K562 (cell line): Measurements from ENCODE around the gene DEK. TPM values are rescaled to one million over a fixed set of nuclear protein-coding genes. Genes with fewer than 3 reads are reported as not detected.

Experiments
- ATAC-seq: fragments of 200-7000 bp; cut with Tn5 transposase; 3 replicates; pipeline ENCODE4 v1.9.1; 2020; ENCODE audit warnings: moderate library complexity
- BruUV-seq: library from RNA; stranded (reverse); fragments of 400-500 nt; replicated peaks from 2 replicates; lab custom pipeline; 2021; lab: Mats Ljungman, UMichigan
- CTCF ChIA-PET: fragments of 300-600 bp; formaldehyde crosslinking; extraction: SDS; loops from one replicate; lab custom pipeline; 2021; ENCODE audit warnings: low intra/inter-chr PET ratio; lab: Yijun Ruan, JAX
- POLR2A ChIA-PET: fragments of 300-600, 350-650 bp; sonication (Branson Sonifier 250); formaldehyde crosslinking; extraction: SDS; loops from one replicate; lab custom pipeline; 2021; ENCODE audit warnings: antibody characterized with exemption, inconsistent platforms; lab: Yijun Ruan, JAX
- DNase-seq, 4 experiments: peaks; one replicate each; pipeline versions ENCODE4 v3.0.0 to v3.0.0-alpha.2; 2011 to 2018; ENCODE audit warnings: low spot score in 3 of 4, mixed read lengths in 3 of 4; ENCODE audit errors: extremely low read depth in 1 of 4
- FAIRE-seq: peaks from 2 replicates; lab custom pipeline; 2011; peaks lifted over from hg19 to GRCh38; lab: Jason Lieb, UNC
- H2AFZ ChIP-seq: 2 replicates; pipeline ENCODE4 v1.6.0; 2011; ENCODE audit warnings: low read depth, low read length, control low read depth, inconsistent platforms
- H3K27ac ChIP-seq: fragments of 200-600 bp; 3 replicates; pipeline ENCODE4 v1.8.0; 2011; ENCODE audit warnings: low read depth, mild to moderate bottlenecking, control low read depth, inconsistent platforms, low read length, moderate library complexity, mixed read lengths; ENCODE audit errors: extremely low read depth
- H3K27me3 ChIP-seq, 2 experiments: fragments of 300-600 bp in 1 of 2; 2 replicates in 1 of 2; 3 replicates in 1 of 2; pipeline versions ENCODE4 v1.6.0 to v1.8.0; 2011; ENCODE audit warnings: inconsistent platforms in 2 of 2, low read length in 2 of 2, mild to moderate bottlenecking in 1 of 2, mixed read lengths in 1 of 2, moderate library complexity in 1 of 2; ENCODE audit not compliant: control insufficient read depth in 2 of 2, insufficient read depth in 2 of 2
- H3K36me3 ChIP-seq: fragments of 300-600 bp; 3 replicates; pipeline ENCODE4 v1.8.0; 2011; ENCODE audit warnings: mild to moderate bottlenecking, low read length, inconsistent platforms; ENCODE audit not compliant: control insufficient read depth, insufficient read depth
- H3K4me1 ChIP-seq, 2 experiments: fragments of 200-600 bp in 1 of 2; replicated peaks in 1 of 2; 2 replicates in 1 of 2; 3 replicates in 1 of 2; pipeline versions ENCODE4 v1.5.1 to v1.8.0; 2011; ENCODE audit warnings: inconsistent platforms in 2 of 2, low read length in 2 of 2, mild to moderate bottlenecking in 1 of 2, mixed read lengths in 1 of 2, moderate library complexity in 1 of 2; ENCODE audit not compliant: control insufficient read depth in 2 of 2, insufficient read depth in 2 of 2
- H3K4me2 ChIP-seq: 2 replicates; pipeline ENCODE4 v1.6.1; 2011; ENCODE audit warnings: low read length, control low read depth, inconsistent platforms, mixed read lengths; ENCODE audit not compliant: insufficient read depth
- H3K4me3 ChIP-seq: fragments of 200-600 bp; sonication (generic), shearing (Covaris generic); 2 replicates; pipeline ENCODE4 v1.5.1; 2016; ENCODE audit warnings: control low read depth, inconsistent platforms
- H3K79me2 ChIP-seq: fragments of 200-600 bp; 3 replicates; pipeline ENCODE4 v1.8.0; 2011; ENCODE audit warnings: low read length, inconsistent platforms; ENCODE audit not compliant: control insufficient read depth, insufficient read depth
- H3K9ac ChIP-seq, 2 experiments: 2 replicates each; pipeline versions ENCODE4 v1.6.0 to v1.6.1; 2011; ENCODE audit warnings: low read depth in 2 of 2, low read length in 2 of 2, control low read depth in 1 of 2, inconsistent platforms in 1 of 2, mild to moderate bottlenecking in 1 of 2, mixed read lengths in 1 of 2; ENCODE audit not compliant: insufficient read depth in 1 of 2
- H3K9me1 ChIP-seq: one replicate; pipeline ENCODE4 v1.6.0; 2011; ENCODE audit warnings: inconsistent platforms, mild to moderate bottlenecking, low read length, moderate library complexity; ENCODE audit not compliant: control insufficient read depth, insufficient read depth
- H3K9me3 ChIP-seq: replicated peaks from 2 replicates; pipeline ENCODE4 v1.5.1; 2011; ENCODE audit warnings: low read depth, low read length, inconsistent platforms; ENCODE audit not compliant: control insufficient read depth, insufficient read depth
- H4K20me1 ChIP-seq: replicated peaks from 2 replicates; pipeline ENCODE4 v1.6.1; 2011; ENCODE audit warnings: low read length, inconsistent platforms, mixed read lengths; ENCODE audit not compliant: control insufficient read depth, insufficient read depth
- BCOR ChIP-seq: fragments of 450-650 bp; IDR thresholded peaks from 2 replicates; pipeline ENCODE4 v1.6.1; 2016
- CTBP1 ChIP-seq: fragments of 450-650 bp; IDR thresholded peaks from 2 replicates; pipeline ENCODE4 v1.6.1; 2016; ENCODE audit warnings: borderline replicate concordance
- E2F8 ChIP-seq: fragments of 450-650 bp; IDR thresholded peaks from 2 replicates; pipeline ENCODE4 v1.7.1; 2018; ENCODE audit warnings: mild to moderate bottlenecking, low read depth; ENCODE audit not compliant: partially characterized antibody
- ELF4 ChIP-seq: fragments of 450-650 bp; formaldehyde crosslinking; IDR thresholded peaks from 2 replicates; pipeline ENCODE4 v1.4.0; 2022; ENCODE audit warnings: missing genetic modification characterization
- ETV5 ChIP-seq: sonication (generic); formaldehyde crosslinking; IDR thresholded peaks from 2 replicates; pipeline ENCODE4 v1.4.0; 2020; ENCODE audit warnings: low read depth, mild to moderate bottlenecking, missing genetic modification reagents
- FOXK2 ChIP-seq, 2 experiments: fragments of 450-650 bp; IDR thresholded peaks in 1 of 2; conservative IDR thresholded peaks in 1 of 2; 2 replicates each; pipeline ENCODE4 v1.6.1; 2016; ENCODE audit warnings: low read depth in 2 of 2, mild to moderate bottlenecking in 1 of 2
- KDM1A ChIP-seq, 2 experiments: fragments of 450-650 bp; IDR thresholded peaks; 2 replicates each; pipeline ENCODE4 v1.6.1; 2016; ENCODE audit warnings: mild to moderate bottlenecking in 2 of 2
- MTA1 ChIP-seq: fragments of 450-650 bp; IDR thresholded peaks from 2 replicates; pipeline ENCODE4 v1.6.1; 2017; ENCODE audit warnings: borderline replicate concordance
- PHB ChIP-seq: fragments of 250-450 bp; sonication (Bioruptor Pico); IDR thresholded peaks from 2 replicates; pipeline ENCODE4 v1.5.0; 2021
- PHF21A ChIP-seq: fragments of 450-650 bp; IDR thresholded peaks from 2 replicates; pipeline ENCODE4 v1.6.1; 2017; ENCODE audit warnings: low read depth, borderline replicate concordance
- POLR2A ChIP-seq: fragments of 450-650 bp; conservative IDR thresholded peaks from 2 replicates; pipeline ENCODE4 v1.6.1; 2016
- SMARCE1 ChIP-seq: fragments of 450-650 bp; IDR thresholded peaks from 2 replicates; pipeline ENCODE4 v1.7.1; 2016; ENCODE audit warnings: mild to moderate bottlenecking
- SRSF3 ChIP-seq: fragments of 200-400 bp; formaldehyde crosslinking; IDR thresholded peaks from 2 replicates; pipeline ENCODE4 v1.6.1; 2016; ENCODE audit warnings: mild to moderate bottlenecking, low read length, moderate library complexity; ENCODE audit not compliant: insufficient read depth
- TEAD2 ChIP-seq: fragments of 450-650 bp; IDR thresholded peaks from 2 replicates; pipeline ENCODE4 v1.6.1; 2016; ENCODE audit warnings: missing genetic modification characterization, control low read depth, missing compliant biosample characterization
- ZBTB2 ChIP-seq: fragments of 450-650 bp; IDR thresholded peaks from 2 replicates; pipeline ENCODE4 v1.6.1; 2016; ENCODE audit warnings: antibody characterized with exemption
- ZBTB9 ChIP-seq: fragments of 450-650 bp; formaldehyde crosslinking; IDR thresholded peaks from 2 replicates; pipeline ENCODE4 v1.4.0; 2020; ENCODE audit warnings: mild to moderate bottlenecking, moderate library complexity
- ZEB2 ChIP-seq: fragments of 450-650 bp; IDR thresholded peaks from 2 replicates; pipeline ENCODE4 v1.6.1; 2016
- ZNF445 ChIP-seq: fragments of 250-450 bp; sonication (Bioruptor Pico); IDR thresholded peaks from 2 replicates; pipeline ENCODE4 v1.4.0; 2020; ENCODE audit warnings: low read depth, mild to moderate bottlenecking, moderate library complexity
- WGBS: fragments of 100-300 bp; shearing (Covaris generic); methylation state at CpG from one replicate; pipeline ENCODE4 v1.1.6; 2016; ENCODE audit warnings: low coverage, mixed read lengths; ENCODE audit not compliant: insufficient coverage; ENCODE audit errors: missing lambda C conversion rate; 5-methylcytosine and 5-hydroxymethylcytosine counted together
- in situ Hi-C: fragments of 300-500 bp; cut with MboI; formaldehyde crosslinking; loops from 4 replicates; pipeline ENCODE4 v1.15.0; 2018; ENCODE audit warnings: inconsistent platforms, mixed read lengths
- intact Hi-C: fragments of 100-400 bp; cut with micrococcal nuclease; formaldehyde crosslinking; loops from 2 replicates; pipeline ENCODE4 v1.14.2; 2022
- polyA plus RNA-seq, 8 experiments: library from polyadenylated mRNA; depleted of rRNA in 4 of 8; stranded (reverse) in 5 of 8; unstranded in 3 of 8; fragments of >200 nt; fragmentation: Nextera tagmentation in 2 of 8; fragmentation: Illumina TruSeq in 1 of 8; extraction: Ambion mirVana in 2 of 8; extraction: Trizol in 1 of 8; gene quantifications; 2 replicates each; pipeline versions ENCODE4 v1.2.1 to v1.2.3, GENCODE V29; 2011 to 2014; ENCODE audit warnings: inconsistent platforms in 1 of 8, missing spikeins in 1 of 8
- total RNA-seq, 7 experiments: library from RNA; depleted of rRNA in 6 of 7; stranded (reverse); fragments of >200 nt in 6 of 7; fragmentation: Illumina TruSeq in 2 of 7; extraction: Trizol in 2 of 7; gene quantifications; 2 replicates each; pipeline versions ENCODE4 v1.2.1 to v1.2.3, GENCODE V29; 2011 to 2021; ENCODE audit warnings: low replicate concordance in 1 of 7

Gene DEK
- total and polyA plus RNA-seq, 9 of the 15 experiments (the other 6 are each of a cell fraction or from before 2014, with no cell fraction given) = 82.3 to 338 (median 184) TPM

GRCh38 chr6:18264923-18265377 lies 620 bp upstream of the DEK start:
- in situ Hi-C loops = no loop called here
- TF ChIP-seq MTA1 (peak; percentile 55; the same call in 1 of the 2 replicates), ZBTB2 (peak; percentile 42), FOXK2 (conservative IDR thresholded peaks at IDR 0.05 in 1 of 2, IDR thresholded peaks at IDR 0.05 in 1 of 2; ENCODE audit: low read depth in 2 of 2) (peak in 1 of 2 experiments; percentile 83; a peak in 2 of 4 replicates), E2F8 (peak; percentile 4), PHF21A (peak; percentile 47; the same call in 1 of the 2 replicates), ZNF445 (CRISPR knock-in tag) (0 out of 2 replicates have a peak, but pooled peaks have one; percentile 35), POLR2A (0 out of 2 replicates have a peak, but pooled peaks have one; percentile 60), CTBP1 (peak; percentile 10), ELF4 (CRISPR knock-in tag) (0 out of 2 replicates have a peak, but pooled peaks have one; percentile 53), BCOR (peak; percentile 31; the same call in 1 of the 2 replicates), TEAD2 (no peak), ZBTB9 (CRISPR knock-in tag) (0 out of 2 replicates have a peak, but pooled peaks have one; percentile 19), PHB (no peak), ZEB2 (peak; percentile 33; the same call in 1 of the 2 replicates), KDM1A (IDR thresholded peaks at IDR 0.05) (peak; percentile 6 to 8; a peak in 1 of 4 replicates), SRSF3 (no peak), SMARCE1 (0 out of 2 replicates have a peak, but pooled peaks have one; percentile 20), ETV5 (0 out of 2 replicates have a peak, but pooled peaks have one; percentile 41)

More at GRCh38 chr6:18264923-18265377, 620 bp upstream of the DEK start:
- Histone ChIP-seq H3K9me1 (no peaks in the 10 kb centered on the region), H2AFZ (peak overlapping the region; percentile 96), H3K9ac (peak overlapping the region; percentile 79 to 99), H3K4me1 (peaks cover 21 to 39% of the 10 kb centered on the region in 2 experiments), H3K27me3 (no peaks in the 10 kb centered on the region), H3K4me2 (peak overlapping the region; percentile 81), H3K79me2 (peaks cover 48% of the 10 kb centered on the region), H4K20me1 (peaks cover 29% of the 10 kb centered on the region), H3K27ac (peak overlapping the region; percentile 97), H3K36me3 (peaks cover 31% of the 10 kb centered on the region), H3K4me3 (peak overlapping the region; percentile 92), H3K9me3 (peaks cover 6% of the 10 kb centered on the region)
- POLR2A ChIA-PET = interaction anchor here (0.8 to 2.3 kb wide), 6 partner anchors 10 to 673 kb away, joined by 3 to 14 read pairs (median 4); no protein-coding TSS in a partner anchor
- FAIRE-seq = no peak
- CTCF ChIA-PET = interaction anchor here (0.9 kb wide), 1 partner anchor 239 kb away, joined by 3 read pairs; no protein-coding TSS in a partner anchor
- DNase-seq = no peak
- no peak; the same call in 1 of the 3 replicates for ATAC-seq
- under 1% methylated on average over 11 of the region's 11 CpGs for WGBS
- TSS peak; percentile 90 for BruUV-seq
- intact Hi-C loops = loop anchor here (1.0 to 5.0 kb wide), 3 partner anchors 108 to 558 kb away; partner anchors contain the start of genes KDM1B, NUP153 and TPMT
